ENCODE results near the gene ASTN2.

ASTN2 gene

GRCh38 chr9:116506685-116507084 is 908.2 kb downstream of the ASTN2 start:
- peaks cover 10% of the 10 kb centered on the region for H3K9me3 ChIP-seq (ENCODE audit: severe bottlenecking)

DNA sequence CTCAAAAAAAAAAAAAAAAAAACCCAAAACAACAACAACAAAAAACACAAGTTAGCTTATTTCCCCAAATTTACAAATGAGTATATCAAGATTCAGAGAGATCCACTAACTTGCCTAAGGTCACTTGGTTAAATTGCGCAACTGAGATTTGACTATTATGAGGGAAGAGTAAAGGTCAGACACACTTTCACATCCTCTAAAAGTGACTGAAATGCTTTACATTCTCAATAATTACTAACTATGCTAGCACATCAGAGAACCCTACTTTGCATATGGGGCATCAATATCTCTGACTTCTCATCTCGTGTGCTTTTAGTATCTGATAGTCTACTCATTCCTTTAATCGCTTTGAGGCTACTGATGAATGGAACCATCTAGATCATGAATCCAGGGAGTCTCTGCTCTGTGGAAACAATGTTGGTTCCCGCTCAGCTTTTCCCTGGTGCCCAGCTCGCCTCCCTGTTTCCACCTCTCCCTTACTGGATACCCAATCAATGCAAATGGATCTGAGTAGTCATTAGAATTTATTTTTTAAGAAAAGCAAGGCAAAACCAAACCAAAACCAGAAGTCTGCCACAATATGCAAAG is 909.9 kb downstream of the ASTN2 start:
- TF ChIP-seq, protein P1, sequence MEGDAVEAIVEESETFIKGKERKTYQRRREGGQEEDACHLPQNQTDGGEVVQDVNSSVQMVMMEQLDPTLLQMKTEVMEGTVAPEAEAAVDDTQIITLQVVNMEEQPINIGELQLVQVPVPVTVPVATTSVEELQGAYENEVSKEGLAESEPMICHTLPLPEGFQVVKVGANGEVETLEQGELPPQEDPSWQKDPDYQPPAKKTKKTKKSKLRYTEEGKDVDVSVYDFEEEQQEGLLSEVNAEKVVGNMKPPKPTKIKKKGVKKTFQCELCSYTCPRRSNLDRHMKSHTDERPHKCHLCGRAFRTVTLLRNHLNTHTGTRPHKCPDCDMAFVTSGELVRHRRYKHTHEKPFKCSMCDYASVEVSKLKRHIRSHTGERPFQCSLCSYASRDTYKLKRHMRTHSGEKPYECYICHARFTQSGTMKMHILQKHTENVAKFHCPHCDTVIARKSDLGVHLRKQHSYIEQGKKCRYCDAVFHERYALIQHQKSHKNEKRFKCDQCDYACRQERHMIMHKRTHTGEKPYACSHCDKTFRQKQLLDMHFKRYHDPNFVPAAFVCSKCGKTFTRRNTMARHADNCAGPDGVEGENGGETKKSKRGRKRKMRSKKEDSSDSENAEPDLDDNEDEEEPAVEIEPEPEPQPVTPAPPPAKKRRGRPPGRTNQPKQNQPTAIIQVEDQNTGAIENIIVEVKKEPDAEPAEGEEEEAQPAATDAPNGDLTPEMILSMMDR (IDR thresholded peaks at IDR 0.05; ENCODE audit: low read depth, low read length): no peak
- H3K4me3 ChIP-seq (ENCODE audit: low read depth, low read length): no peak overlapping the region
- DNase-seq: no peak
- H3K27ac ChIP-seq: no peak overlapping the region
- peaks cover 7% of the 10 kb centered on the region for H3K9me3 ChIP-seq (ENCODE audit: severe bottlenecking)
- H3K27me3 ChIP-seq (ENCODE audit: insufficient read depth, low read depth, severe bottlenecking): no peaks in the 10 kb centered on the region
- no peaks in the 10 kb centered on the region; the same call in 1 of the 2 replicates for H3K36me3 ChIP-seq

More at GRCh38 chr9:116506685-116507084, 908.2 kb downstream of the ASTN2 start:
- H3K27ac ChIP-seq: no peak overlapping the region
- TF ChIP-seq, protein P1 (IDR thresholded peaks at IDR 0.05; ENCODE audit: low read depth, low read length): no peak
- no peaks in the 10 kb centered on the region for H3K27me3 ChIP-seq (ENCODE audit: insufficient read depth, low read depth, severe bottlenecking)
- DNase-seq: no peak
- H3K4me3 ChIP-seq (ENCODE audit: low read depth, low read length): no peak overlapping the region
- no peaks in the 10 kb centered on the region; the same call in 1 of the 2 replicates for H3K36me3 ChIP-seq

GRCh38 chr9:116504081-116504480 is 910.8 kb downstream of the ASTN2 start:
- no peaks in the 10 kb centered on the region for H3K27me3 ChIP-seq (ENCODE audit: insufficient read depth, low read depth, severe bottlenecking)
- DNase-seq: no peak
- no peak overlapping the region for H3K4me3 ChIP-seq (ENCODE audit: low read depth, low read length)
- no peaks in the 10 kb centered on the region; the same call in 1 of the 2 replicates for H3K36me3 ChIP-seq
- peaks cover 1% of the 10 kb centered on the region for H3K9me3 ChIP-seq (ENCODE audit: severe bottlenecking)
- TF ChIP-seq, protein P1 (IDR thresholded peaks at IDR 0.05; ENCODE audit: low read depth, low read length): no peak
- no peak overlapping the region for H3K27ac ChIP-seq

DNA sequence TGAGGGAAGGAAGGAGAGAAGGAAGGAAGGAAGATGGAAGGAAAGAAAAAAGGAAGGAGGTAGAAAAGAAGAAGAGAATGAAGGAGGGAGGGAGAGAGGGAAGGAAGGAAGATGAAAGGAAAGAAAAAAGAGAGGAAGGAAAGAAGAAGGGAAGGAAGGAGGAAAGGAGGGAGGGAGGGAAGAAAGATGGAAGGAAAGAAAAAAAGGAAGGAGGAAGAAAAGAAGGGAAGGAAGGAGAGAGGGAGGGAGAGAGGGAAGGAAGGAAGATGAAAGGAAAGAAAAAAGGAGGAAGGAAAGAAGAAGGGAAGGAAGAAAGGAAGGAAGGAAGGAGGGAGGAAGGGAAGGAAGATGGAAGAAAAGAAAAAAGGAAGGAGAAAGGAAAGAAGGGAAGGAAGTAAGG is 912.1 kb downstream of the ASTN2 start:
- Histone ChIP-seq H3K4me3 (ENCODE audit: low read depth, low read length) (no peak overlapping the region), H3K9me3 (ENCODE audit: severe bottlenecking) (no peaks in the 10 kb centered on the region), H3K27ac (no peak overlapping the region), H3K36me3 (no peaks in the 10 kb centered on the region; the same call in 1 of the 2 replicates), H3K27me3 (ENCODE audit: insufficient read depth, low read depth, severe bottlenecking) (no peaks in the 10 kb centered on the region)
- TF ChIP-seq, protein P1 (IDR thresholded peaks at IDR 0.05; ENCODE audit: low read depth, low read length): no peak
- no peak for DNase-seq

DNA sequence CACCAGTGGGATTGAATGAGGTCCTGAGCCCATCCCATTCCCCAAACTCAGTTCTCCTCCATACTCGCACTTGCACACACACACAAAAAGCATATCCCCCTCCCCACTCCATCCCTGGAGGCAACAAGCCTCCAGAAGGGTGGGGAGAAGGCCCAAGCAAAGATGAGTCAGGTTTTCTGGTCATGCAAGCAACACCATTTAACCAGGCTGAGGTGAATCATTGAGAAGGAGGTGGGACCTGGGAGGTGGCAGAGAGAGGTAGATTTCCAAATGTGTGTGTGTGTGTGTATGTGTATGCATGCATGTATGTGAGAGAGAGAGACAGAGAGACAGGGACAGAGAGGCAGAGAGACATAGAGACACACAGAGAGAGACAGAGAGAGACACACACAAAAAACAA is 913.0 kb downstream of the ASTN2 start:
- TF ChIP-seq, protein P1 (IDR thresholded peaks at IDR 0.05; ENCODE audit: low read depth, low read length): no peak
- Histone ChIP-seq H3K9me3 (ENCODE audit: severe bottlenecking) (no peaks in the 10 kb centered on the region), H3K27ac (no peak overlapping the region), H3K4me3 (ENCODE audit: low read depth, low read length) (no peak overlapping the region), H3K36me3 (no peaks in the 10 kb centered on the region; the same call in 1 of the 2 replicates), H3K27me3 (ENCODE audit: insufficient read depth, low read depth, severe bottlenecking) (no peaks in the 10 kb centered on the region)
- DNase-seq: no peak
